PFSK-1 (cell line): Measurements from ENCODE around the gene CLTRN.

ENCODE experiments used
- POLR2AphosphoS5 ChIP-seq: IDR thresholded peaks from 2 replicates; pipeline ENCODE4 v1.6.1; 2012; ENCODE audit warnings: low read depth, mild to moderate bottlenecking, control low read depth, low read length, moderate library complexity
- SIN3A ChIP-seq: IDR thresholded peaks from 2 replicates; pipeline ENCODE4 v1.6.1; 2012; ENCODE audit warnings: mild to moderate bottlenecking, low read length, moderate library complexity, borderline replicate concordance; ENCODE audit not compliant: insufficient read depth
- TF ChIP-seq, protein P1 (sequence below), 2 experiments: IDR thresholded peaks; 2 replicates each; pipeline versions ENCODE4 v1.6.1 to v1.8.0; 2011 to 2012; ENCODE audit warnings: low read depth in 2 of 2, low read length in 2 of 2, control low read depth in 1 of 2, inconsistent platforms in 1 of 2, mild to moderate bottlenecking in 1 of 2, moderate library complexity in 1 of 2; ENCODE audit not compliant: insufficient read depth in 1 of 2

DNA sequence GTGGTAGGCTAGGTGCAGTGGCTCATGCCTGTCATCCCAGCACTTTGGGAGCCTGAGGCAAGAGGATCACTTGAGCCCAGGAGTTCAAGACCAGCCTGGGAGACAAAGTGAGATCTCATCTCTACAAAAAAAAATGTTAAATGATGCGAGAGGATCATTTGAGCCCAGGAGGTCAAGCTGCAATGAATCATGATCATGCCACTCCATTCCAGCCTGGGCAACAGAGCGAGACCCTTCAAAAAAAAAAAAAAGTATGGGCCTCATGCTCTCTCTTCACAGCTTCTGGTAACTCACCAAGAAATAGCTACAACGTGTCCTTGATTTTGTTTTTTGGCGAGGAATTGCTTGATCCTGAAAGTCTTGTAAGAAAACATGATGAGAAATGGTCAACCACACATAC is 65.1 kb downstream of the CLTRN start:
- TF ChIP-seq POLR2AphosphoS5 (no peak), SIN3A (no peak)
- TF ChIP-seq, protein P1, sequence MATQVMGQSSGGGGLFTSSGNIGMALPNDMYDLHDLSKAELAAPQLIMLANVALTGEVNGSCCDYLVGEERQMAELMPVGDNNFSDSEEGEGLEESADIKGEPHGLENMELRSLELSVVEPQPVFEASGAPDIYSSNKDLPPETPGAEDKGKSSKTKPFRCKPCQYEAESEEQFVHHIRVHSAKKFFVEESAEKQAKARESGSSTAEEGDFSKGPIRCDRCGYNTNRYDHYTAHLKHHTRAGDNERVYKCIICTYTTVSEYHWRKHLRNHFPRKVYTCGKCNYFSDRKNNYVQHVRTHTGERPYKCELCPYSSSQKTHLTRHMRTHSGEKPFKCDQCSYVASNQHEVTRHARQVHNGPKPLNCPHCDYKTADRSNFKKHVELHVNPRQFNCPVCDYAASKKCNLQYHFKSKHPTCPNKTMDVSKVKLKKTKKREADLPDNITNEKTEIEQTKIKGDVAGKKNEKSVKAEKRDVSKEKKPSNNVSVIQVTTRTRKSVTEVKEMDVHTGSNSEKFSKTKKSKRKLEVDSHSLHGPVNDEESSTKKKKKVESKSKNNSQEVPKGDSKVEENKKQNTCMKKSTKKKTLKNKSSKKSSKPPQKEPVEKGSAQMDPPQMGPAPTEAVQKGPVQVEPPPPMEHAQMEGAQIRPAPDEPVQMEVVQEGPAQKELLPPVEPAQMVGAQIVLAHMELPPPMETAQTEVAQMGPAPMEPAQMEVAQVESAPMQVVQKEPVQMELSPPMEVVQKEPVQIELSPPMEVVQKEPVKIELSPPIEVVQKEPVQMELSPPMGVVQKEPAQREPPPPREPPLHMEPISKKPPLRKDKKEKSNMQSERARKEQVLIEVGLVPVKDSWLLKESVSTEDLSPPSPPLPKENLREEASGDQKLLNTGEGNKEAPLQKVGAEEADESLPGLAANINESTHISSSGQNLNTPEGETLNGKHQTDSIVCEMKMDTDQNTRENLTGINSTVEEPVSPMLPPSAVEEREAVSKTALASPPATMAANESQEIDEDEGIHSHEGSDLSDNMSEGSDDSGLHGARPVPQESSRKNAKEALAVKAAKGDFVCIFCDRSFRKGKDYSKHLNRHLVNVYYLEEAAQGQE (IDR thresholded peaks at IDR 0.05; ENCODE audit: insufficient read depth in 1 of 2, low read depth in 2 of 2, low read length in 2 of 2), result no peak
